Measurements from ENCODE around the gene ZBTB8OS. TPM values are rescaled to one million over a fixed set of nuclear protein-coding genes. Genes with fewer than 3 reads are reported as not detected.

ZBTB8OS gene
- total and polyA plus RNA-seq, 12 donors: 9.7 to 83.0 (median 38.4) TPM

GRCh38 chr1:32684167-32684811, 33.9 kb upstream of the ZBTB8OS start:
- peaks cover 0 to 38% of the 10 kb centered on the region in 2 donors for H3K36me3 ChIP-seq (replicated peaks in 1 of 2)
- TF ChIP-seq POLR2A (IDR thresholded peaks at IDR 0.05): no peak
- no peak for TF ChIP-seq CTCF (IDR thresholded peaks at IDR 0.05)
- peaks cover 0 to 24% of the 10 kb centered on the region in 2 donors for H3K4me1 ChIP-seq (replicated peaks in 1 of 2)
- no peaks in the 10 kb centered on the region for H3K27me3 ChIP-seq
- 49 to 69% (median 57%) methylated on average over 2 of the region's 2 CpGs for WGBS, 4 donors
- intact Hi-C loops (cut with DNase I): no loop called here
- peak in 3 of 7 donors; percentile 30 to 58 (median 31) for DNase-seq
- H3K27ac ChIP-seq: peak overlapping the region in 1 of 5 donors; percentile 51
- H3K9me3 ChIP-seq (replicated peaks in 1 of 3): no peaks in the 10 kb centered on the region
- no peak overlapping the region for H3K4me3 ChIP-seq

GRCh38 chr1:32683397-32683796, 33.0 kb upstream of the ZBTB8OS start:
- Histone ChIP-seq H3K4me3 (no peak overlapping the region), H3K4me1 (replicated peaks in 1 of 2) (peaks cover 0 to 24% of the 10 kb centered on the region in 2 donors), H3K27ac (peak overlapping the region in 1 of 5 donors; percentile 51), H3K27me3 (no peaks in the 10 kb centered on the region), H3K36me3 (replicated peaks in 1 of 2) (peaks cover 0 to 46% of the 10 kb centered on the region in 2 donors), H3K9me3 (replicated peaks in 1 of 3) (no peaks in the 10 kb centered on the region)
- WGBS, 4 donors: 84 to 92% (median 87%) methylated on average over 3 of the region's 3 CpGs
- intact Hi-C loops (cut with DNase I): no loop called here
- TF ChIP-seq POLR2A (IDR thresholded peaks at IDR 0.05): no peak
- TF ChIP-seq CTCF (IDR thresholded peaks at IDR 0.05): no peak
- peak in 2 of 7 donors; percentile 5 to 28 for DNase-seq

GRCh38 chr1:32681999-32682398, 31.6 kb upstream of the ZBTB8OS start:
- H3K4me1 ChIP-seq (replicated peaks in 1 of 2): peaks cover 0 to 24% of the 10 kb centered on the region in 2 donors
- no peak overlapping the region for H3K27ac ChIP-seq
- H3K4me3 ChIP-seq: no peak overlapping the region
- peaks cover 0 to 54% of the 10 kb centered on the region in 2 donors for H3K36me3 ChIP-seq (replicated peaks in 1 of 2)
- DNase-seq: no peak
- TF ChIP-seq POLR2A (IDR thresholded peaks at IDR 0.05) (no peak), CTCF (IDR thresholded peaks at IDR 0.05) (no peak)
- H3K27me3 ChIP-seq: no peaks in the 10 kb centered on the region
- intact Hi-C loops (cut with DNase I): no loop called here
- WGBS, 4 donors: 66 to 79% (median 68%) methylated on average over 3 of the region's 3 CpGs
- no peaks in the 10 kb centered on the region for H3K9me3 ChIP-seq (replicated peaks in 1 of 3)

GRCh38 chr1:32681509-32681908, 31.2 kb upstream of the ZBTB8OS start:
- peaks cover 0 to 24% of the 10 kb centered on the region in 2 donors for H3K4me1 ChIP-seq (replicated peaks in 1 of 2)
- H3K36me3 ChIP-seq (replicated peaks in 1 of 2): peaks cover 0 to 59% of the 10 kb centered on the region in 2 donors
- TF ChIP-seq CTCF (IDR thresholded peaks at IDR 0.05): no peak
- TF ChIP-seq POLR2A (IDR thresholded peaks at IDR 0.05): no peak
- 22 to 43% (median 36%) methylated on average over 2 of the region's 2 CpGs for WGBS, 4 donors
- no peaks in the 10 kb centered on the region for H3K9me3 ChIP-seq (replicated peaks in 1 of 3)
- DNase-seq: peak in 3 of 7 donors; percentile 41 to 65 (median 41)
- H3K4me3 ChIP-seq: no peak overlapping the region
- no peak overlapping the region for H3K27ac ChIP-seq
- no peaks in the 10 kb centered on the region for H3K27me3 ChIP-seq
- intact Hi-C loops (cut with DNase I): no loop called here
